Globus pallidus (tissue), 1 donor: ENCODE results near the gene SLC25A17.
"Not testable (repeated sequence)": the region's sequence is repeated elsewhere in the genome, so short reads cannot be mapped to it uniquely, and the experiment has no call there.

Source experiments
- DNase-seq: peaks from one replicate; pipeline ENCODE4 v3.0.0-alpha.2; 2015; ENCODE audit warnings: low spot score

Gene SLC25A17

GRCh38 chr22:40818747-40819598 is at the start of gene SLC25A17:
Gene SLC25A17, minus strand, starts transcription at chr22:40819346. Its CDS starts 98 bp downstream, at chr22:40819248.
- DNase-seq: peak; percentile 84

GRCh38 chr22:40868379-40868778 is 49.2 kb upstream of the SLC25A17 start:
- DNase-seq: not testable (repeated sequence)

- no peak for DNase-seq
These were observed 48.0 kb upstream of the SLC25A17 start for GRCh38 chr22:40867109-40867508.

GRCh38 chr22:40862537-40862936 is 43.4 kb upstream of the SLC25A17 start:
- DNase-seq: no peak

GRCh38 chr22:40862013-40862412 is 42.9 kb upstream of the SLC25A17 start, which contains the start of gene DNAJB7:
Gene DNAJB7, minus strand, starts transcription at chr22:40862113. Its CDS starts 119 bp downstream, at chr22:40861994.
- DNase-seq: no peak

- DNase-seq: no peak
These were observed 38.2 kb upstream of the SLC25A17 start for GRCh38 chr22:40857309-40857855.

- peak; percentile 96 for DNase-seq
These were observed 37.6 kb upstream of the SLC25A17 start, which contains the start of the genes ST13 and XPNPEP3 for GRCh38 chr22:40856513-40857308. Gene ST13, minus strand, starts transcription at chr22:40856639. Its CDS starts 99 bp downstream, at chr22:40856540. Gene XPNPEP3, plus strand, starts transcription at chr22:40857148. Its CDS starts 34 bp downstream, at chr22:40857182.

GRCh38 chr22:40855979-40856512 is 36.9 kb upstream of the SLC25A17 start:
- peak; percentile 40 for DNase-seq

GRCh38 chr22:40855071-40855978 is 36.2 kb upstream of the SLC25A17 start:
- peak; percentile 18 for DNase-seq

- peak; percentile 7 for DNase-seq
These were observed 34.8 kb upstream of the SLC25A17 start for GRCh38 chr22:40853961-40854360.

- no peak for DNase-seq
These were observed 34.2 kb upstream of the SLC25A17 start for GRCh38 chr22:40853333-40853732.

- DNase-seq: not testable (repeated sequence)
These were observed 26.7 kb upstream of the SLC25A17 start for GRCh38 chr22:40845816-40846215.

- no peak for DNase-seq
These were observed 25.8 kb upstream of the SLC25A17 start for GRCh38 chr22:40844951-40845350.

GRCh38 chr22:40838486-40838885 is 19.3 kb upstream of the SLC25A17 start:
- DNase-seq: no peak

GRCh38 chr22:40834619-40835018 is 15.5 kb upstream of the SLC25A17 start:
- DNase-seq: no peak

GRCh38 chr22:40829131-40829530 is 10.0 kb upstream of the SLC25A17 start:
- DNase-seq: no peak

- no peak for DNase-seq
These were observed 8.0 kb upstream of the SLC25A17 start for GRCh38 chr22:40826984-40827741.

GRCh38 chr22:40826292-40826691 is 7.1 kb upstream of the SLC25A17 start:
- not testable (repeated sequence) for DNase-seq

GRCh38 chr22:40823426-40823825 is 4.3 kb upstream of the SLC25A17 start:
- no peak for DNase-seq

- no peak for DNase-seq
These were observed 524 bp upstream of the SLC25A17 start for GRCh38 chr22:40819599-40820140.
